ENCODE results near the gene PTDSS2. TPM values are rescaled to one million over a fixed set of nuclear protein-coding genes. Genes with fewer than 3 reads are reported as not detected.

Gene PTDSS2
- total and polyA plus RNA-seq, 2 of the 13 experiments (the other 11 are each of a cell fraction or from before 2014, with no cell fraction given) = 21.7 to 26.4 TPM

DNA sequence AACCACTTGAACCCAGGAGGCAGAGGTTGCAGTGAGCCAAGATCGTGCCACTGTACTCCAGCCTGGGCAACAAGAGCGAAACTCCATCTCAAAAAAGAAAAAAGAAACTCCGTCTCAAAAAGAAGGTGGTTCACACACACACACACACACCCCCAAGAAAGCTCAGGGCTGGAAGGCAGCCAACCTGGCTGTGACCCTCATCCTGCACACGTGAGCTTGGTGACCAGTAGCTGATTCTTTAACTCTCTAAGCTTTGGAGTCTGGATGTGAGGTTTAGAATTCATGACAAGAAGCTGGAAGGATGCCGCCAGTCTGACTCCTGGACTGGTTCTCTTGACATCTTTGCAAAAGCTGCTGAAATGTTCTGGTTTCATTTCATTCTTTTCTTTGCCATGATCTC, 58.9 kb downstream of the PTDSS2 start:
- Histone ChIP-seq H3K4me2 (ENCODE audit: low read depth, low read length) (no peak overlapping the region), H3K4me3 (replicated peaks in 1 of 3; ENCODE audit: insufficient read depth in 1 of 3, low read depth in 2 of 3, low read length in 3 of 3) (no peak overlapping the region), H3K4me1 (ENCODE audit: insufficient read depth, low read length) (peaks cover 21% of the 10 kb centered on the region), H4K20me1 (ENCODE audit: insufficient read depth, low read length) (no peaks in the 10 kb centered on the region), H3K9me3 (ENCODE audit: low read length) (no peaks in the 10 kb centered on the region), H3K36me3 (replicated peaks in 1 of 2; ENCODE audit: control insufficient read depth in 1 of 2, insufficient read depth in 2 of 2, low read length in 2 of 2) (peaks cover 4 to 14% of the 10 kb centered on the region in 2 experiments; a peak in 4 of 5 replicates), H3K27me3 (ENCODE audit: control insufficient read depth in 1 of 2, insufficient read depth in 2 of 2, low read length in 2 of 2) (no peaks in the 10 kb centered on the region), H3K79me2 (ENCODE audit: insufficient read depth, low read length) (peaks cover 18% of the 10 kb centered on the region), H3K27ac (ENCODE audit: extremely low read length, insufficient read depth, low read length) (no peak overlapping the region), H3K9ac (ENCODE audit: insufficient read depth, low read depth, low read length) (no peak overlapping the region), H2AFZ (ENCODE audit: low read length) (no peak overlapping the region)
- TSS peak; percentile 39 for BruUV-seq (replicated peaks)
- no peak for FAIRE-seq
- in situ Hi-C loops (cut with HindIII; ENCODE audit: extremely low pct_ligation_motif_present, low pct_unique_long_range_greater_than_20kb) = no loop called here
- intact Hi-C loops (cut with micrococcal nuclease; ENCODE audit: unreplicated experiment) = no loop called here
- ChIA-PET CTCF (ENCODE audit: low intra/inter-chr PET ratio, low total read pairs) (no interaction called here), POLR2A (interaction anchor here (0.8 to 1.6 kb wide), 3 partner anchors 9 to 69 kb away, joined by 3 to 4 read pairs (median 3); no protein-coding TSS in a partner anchor)
- ATAC-seq = no peak
- DNase-seq (ENCODE audit: low spot score) = no peak
- WGBS (ENCODE audit: low lambda C conversion rate) = 98% methylated on average over 5 of the region's 5 CpGs
- TF ChIP-seq, protein P1, sequence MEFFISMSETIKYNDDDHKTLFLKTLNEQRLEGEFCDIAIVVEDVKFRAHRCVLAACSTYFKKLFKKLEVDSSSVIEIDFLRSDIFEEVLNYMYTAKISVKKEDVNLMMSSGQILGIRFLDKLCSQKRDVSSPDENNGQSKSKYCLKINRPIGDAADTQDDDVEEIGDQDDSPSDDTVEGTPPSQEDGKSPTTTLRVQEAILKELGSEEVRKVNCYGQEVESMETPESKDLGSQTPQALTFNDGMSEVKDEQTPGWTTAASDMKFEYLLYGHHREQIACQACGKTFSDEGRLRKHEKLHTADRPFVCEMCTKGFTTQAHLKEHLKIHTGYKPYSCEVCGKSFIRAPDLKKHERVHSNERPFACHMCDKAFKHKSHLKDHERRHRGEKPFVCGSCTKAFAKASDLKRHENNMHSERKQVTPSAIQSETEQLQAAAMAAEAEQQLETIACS (CRISPR knock-in tag; IDR thresholded peaks at IDR 0.05) = no peak
- TF ChIP-seq IKZF4 (CRISPR knock-in tag; IDR thresholded peaks at IDR 0.05; ENCODE audit: borderline replicate concordance, low read depth, not compliant biosample characterization) (no peak), ZNF124 (CRISPR knock-in tag; IDR thresholded peaks at IDR 0.05) (no peak), ZNF557 (CRISPR knock-in tag; IDR thresholded peaks at IDR 0.05) (no peak), ZFP90 (CRISPR knock-in tag; IDR thresholded peaks at IDR 0.05; ENCODE audit: borderline replicate concordance) (no peak), ZNF883 (CRISPR knock-in tag; IDR thresholded peaks at IDR 0.05; ENCODE audit: not compliant biosample characterization) (no peak), ZNF446 (CRISPR knock-in tag; IDR thresholded peaks at IDR 0.05) (no peak), ZNF343 (CRISPR knock-in tag; IDR thresholded peaks at IDR 0.05) (no peak), HNRNPH1 (optimal IDR thresholded peaks at IDR 0.05; ENCODE audit: low read depth, low read length) (no peak)
- TF ChIP-seq, protein P2, sequence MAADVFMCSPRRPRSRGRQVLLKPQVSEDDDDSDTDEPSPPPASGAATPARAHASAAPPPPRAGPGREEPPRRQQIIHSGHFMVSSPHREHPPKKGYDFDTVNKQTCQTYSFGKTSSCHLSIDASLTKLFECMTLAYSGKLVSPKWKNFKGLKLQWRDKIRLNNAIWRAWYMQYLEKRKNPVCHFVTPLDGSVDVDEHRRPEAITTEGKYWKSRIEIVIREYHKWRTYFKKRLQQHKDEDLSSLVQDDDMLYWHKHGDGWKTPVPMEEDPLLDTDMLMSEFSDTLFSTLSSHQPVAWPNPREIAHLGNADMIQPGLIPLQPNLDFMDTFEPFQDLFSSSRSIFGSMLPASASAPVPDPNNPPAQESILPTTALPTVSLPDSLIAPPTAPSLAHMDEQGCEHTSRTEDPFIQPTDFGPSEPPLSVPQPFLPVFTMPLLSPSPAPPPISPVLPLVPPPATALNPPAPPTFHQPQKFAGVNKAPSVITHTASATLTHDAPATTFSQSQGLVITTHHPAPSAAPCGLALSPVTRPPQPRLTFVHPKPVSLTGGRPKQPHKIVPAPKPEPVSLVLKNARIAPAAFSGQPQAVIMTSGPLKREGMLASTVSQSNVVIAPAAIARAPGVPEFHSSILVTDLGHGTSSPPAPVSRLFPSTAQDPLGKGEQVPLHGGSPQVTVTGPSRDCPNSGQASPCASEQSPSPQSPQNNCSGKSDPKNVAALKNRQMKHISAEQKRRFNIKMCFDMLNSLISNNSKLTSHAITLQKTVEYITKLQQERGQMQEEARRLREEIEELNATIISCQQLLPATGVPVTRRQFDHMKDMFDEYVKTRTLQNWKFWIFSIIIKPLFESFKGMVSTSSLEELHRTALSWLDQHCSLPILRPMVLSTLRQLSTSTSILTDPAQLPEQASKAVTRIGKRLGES (CRISPR knock-in tag; IDR thresholded peaks at IDR 0.05; ENCODE audit: borderline replicate concordance) = no peak
- TF ChIP-seq, protein P3, sequence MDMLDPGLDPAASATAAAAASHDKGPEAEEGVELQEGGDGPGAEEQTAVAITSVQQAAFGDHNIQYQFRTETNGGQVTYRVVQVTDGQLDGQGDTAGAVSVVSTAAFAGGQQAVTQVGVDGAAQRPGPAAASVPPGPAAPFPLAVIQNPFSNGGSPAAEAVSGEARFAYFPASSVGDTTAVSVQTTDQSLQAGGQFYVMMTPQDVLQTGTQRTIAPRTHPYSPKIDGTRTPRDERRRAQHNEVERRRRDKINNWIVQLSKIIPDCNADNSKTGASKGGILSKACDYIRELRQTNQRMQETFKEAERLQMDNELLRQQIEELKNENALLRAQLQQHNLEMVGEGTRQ (IDR thresholded peaks at IDR 0.05; ENCODE audit: low read depth, low read length) = no peak
- TF ChIP-seq, protein P3 (CRISPR knock-in tag; IDR thresholded peaks at IDR 0.05; ENCODE audit: borderline replicate concordance) = no peak
- TF ChIP-seq, protein P4, sequence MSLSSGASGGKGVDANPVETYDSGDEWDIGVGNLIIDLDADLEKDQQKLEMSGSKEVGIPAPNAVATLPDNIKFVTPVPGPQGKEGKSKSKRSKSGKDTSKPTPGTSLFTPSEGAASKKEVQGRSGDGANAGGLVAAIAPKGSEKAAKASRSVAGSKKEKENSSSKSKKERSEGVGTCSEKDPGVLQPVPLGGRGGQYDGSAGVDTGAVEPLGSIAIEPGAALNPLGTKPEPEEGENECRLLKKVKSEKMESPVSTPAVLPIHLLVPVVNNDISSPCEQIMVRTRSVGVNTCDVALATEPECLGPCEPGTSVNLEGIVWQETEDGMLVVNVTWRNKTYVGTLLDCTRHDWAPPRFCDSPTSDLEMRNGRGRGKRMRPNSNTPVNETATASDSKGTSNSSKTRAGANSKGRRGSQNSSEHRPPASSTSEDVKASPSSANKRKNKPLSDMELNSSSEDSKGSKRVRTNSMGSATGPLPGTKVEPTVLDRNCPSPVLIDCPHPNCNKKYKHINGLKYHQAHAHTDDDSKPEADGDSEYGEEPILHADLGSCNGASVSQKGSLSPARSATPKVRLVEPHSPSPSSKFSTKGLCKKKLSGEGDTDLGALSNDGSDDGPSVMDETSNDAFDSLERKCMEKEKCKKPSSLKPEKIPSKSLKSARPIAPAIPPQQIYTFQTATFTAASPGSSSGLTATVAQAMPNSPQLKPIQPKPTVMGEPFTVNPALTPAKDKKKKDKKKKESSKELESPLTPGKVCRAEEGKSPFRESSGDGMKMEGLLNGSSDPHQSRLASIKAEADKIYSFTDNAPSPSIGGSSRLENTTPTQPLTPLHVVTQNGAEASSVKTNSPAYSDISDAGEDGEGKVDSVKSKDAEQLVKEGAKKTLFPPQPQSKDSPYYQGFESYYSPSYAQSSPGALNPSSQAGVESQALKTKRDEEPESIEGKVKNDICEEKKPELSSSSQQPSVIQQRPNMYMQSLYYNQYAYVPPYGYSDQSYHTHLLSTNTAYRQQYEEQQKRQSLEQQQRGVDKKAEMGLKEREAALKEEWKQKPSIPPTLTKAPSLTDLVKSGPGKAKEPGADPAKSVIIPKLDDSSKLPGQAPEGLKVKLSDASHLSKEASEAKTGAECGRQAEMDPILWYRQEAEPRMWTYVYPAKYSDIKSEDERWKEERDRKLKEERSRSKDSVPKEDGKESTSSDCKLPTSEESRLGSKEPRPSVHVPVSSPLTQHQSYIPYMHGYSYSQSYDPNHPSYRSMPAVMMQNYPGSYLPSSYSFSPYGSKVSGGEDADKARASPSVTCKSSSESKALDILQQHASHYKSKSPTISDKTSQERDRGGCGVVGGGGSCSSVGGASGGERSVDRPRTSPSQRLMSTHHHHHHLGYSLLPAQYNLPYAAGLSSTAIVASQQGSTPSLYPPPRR (CRISPR knock-in tag; IDR thresholded peaks at IDR 0.05; ENCODE audit: borderline replicate concordance) = no peak
